GM21723 (cell line): ENCODE data around the gene PPP2R2B.
"Not testable (repeated sequence)": the region's sequence is repeated elsewhere in the genome, so short reads cannot be mapped to it uniquely, and the experiment has no call there.

Experiments
- ATAC-seq: cut with Tn5 transposase; IDR thresholded peaks from one replicate; pipeline ENCODE4 v1.9.1; 2021; ENCODE audit warnings: mild to moderate bottlenecking, moderate library complexity; ENCODE audit not compliant: unreplicated experiment

The PPP2R2B gene

GRCh38 chr5:146565764-146566367, 312.7 kb downstream of the PPP2R2B start:
- peak; percentile 98 for ATAC-seq

GRCh38 chr5:146564007-146564762, 314.4 kb downstream of the PPP2R2B start:
- no peak for ATAC-seq

GRCh38 chr5:146562461-146562860, 316.1 kb downstream of the PPP2R2B start:
- ATAC-seq: no peak

GRCh38 chr5:146561711-146562110, 316.8 kb downstream of the PPP2R2B start:
- no peak for ATAC-seq

GRCh38 chr5:146560205-146560812, 318.2 kb downstream of the PPP2R2B start:
- ATAC-seq: no peak

GRCh38 chr5:146556884-146557283, 321.7 kb downstream of the PPP2R2B start:
- not testable (repeated sequence) for ATAC-seq

- ATAC-seq: no peak
These were observed 325.1 kb downstream of the PPP2R2B start for GRCh38 chr5:146553446-146553845.

GRCh38 chr5:146549615-146550014, 328.9 kb downstream of the PPP2R2B start:
- ATAC-seq: no peak

GRCh38 chr5:146548781-146549449, 329.6 kb downstream of the PPP2R2B start:
- peak; percentile 56 for ATAC-seq

- ATAC-seq: no peak
These were observed 334.3 kb downstream of the PPP2R2B start for GRCh38 chr5:146544232-146544631.

- ATAC-seq: peak; percentile 98
These were observed 336.4 kb downstream of the PPP2R2B start for GRCh38 chr5:146541958-146542849.

- ATAC-seq: no peak
These were observed 338.1 kb downstream of the PPP2R2B start for GRCh38 chr5:146540414-146540813.

GRCh38 chr5:146539973-146540372, 338.6 kb downstream of the PPP2R2B start:
- no peak for ATAC-seq

GRCh38 chr5:146538432-146538831, 340.1 kb downstream of the PPP2R2B start:
- no peak for ATAC-seq

GRCh38 chr5:146533882-146534281, 344.7 kb downstream of the PPP2R2B start:
- ATAC-seq: no peak

- peak; percentile 94 for ATAC-seq
These were observed 345.2 kb downstream of the PPP2R2B start for GRCh38 chr5:146533260-146533857.
